NCI-H187 treated with DMSO at 0.1 percent for 48 hours (cell line): ENCODE measurements around the gene TLR6.

Experiments
- DNase-seq: peaks from one replicate; lab custom pipeline; 2025; lab: John Stamatoyannopoulos, UW

Gene TLR6

GRCh38 chr4:38867478-38868058, 11.0 kb upstream of the TLR6 start, which contains the start of gene FAM114A1:
Gene FAM114A1 (plus strand): TSS chr4:38867806. CDS start chr4:38878079, 10,273 bp downstream.
- DNase-seq, result no peak

- no peak for DNase-seq
Observed at GRCh38 chr4:38866973-38867477, 10.4 kb upstream of the TLR6 start.

- no peak for DNase-seq
Observed at GRCh38 chr4:38865445-38865844, 8.8 kb upstream of the TLR6 start.

DNA sequence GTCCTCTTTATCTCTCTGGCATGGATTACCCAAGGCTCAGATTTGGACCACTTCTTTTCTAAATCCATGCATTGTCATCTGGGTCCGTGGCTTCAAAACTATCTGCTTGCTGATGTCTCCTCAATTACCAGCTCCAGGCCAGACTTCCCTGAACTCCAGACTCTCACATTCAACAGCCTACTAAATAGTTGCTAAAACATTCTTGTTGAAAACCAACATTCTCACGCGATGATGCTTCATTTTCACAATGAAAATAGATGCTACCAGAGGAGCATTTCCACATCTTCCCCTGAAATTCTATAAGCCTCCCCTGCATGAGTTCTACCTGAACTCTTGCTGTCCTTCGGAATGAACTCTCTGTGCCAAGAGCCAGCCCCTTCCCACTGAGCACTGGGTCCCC, 5.2 kb upstream of the TLR6 start:
- no peak for DNase-seq

DNA sequence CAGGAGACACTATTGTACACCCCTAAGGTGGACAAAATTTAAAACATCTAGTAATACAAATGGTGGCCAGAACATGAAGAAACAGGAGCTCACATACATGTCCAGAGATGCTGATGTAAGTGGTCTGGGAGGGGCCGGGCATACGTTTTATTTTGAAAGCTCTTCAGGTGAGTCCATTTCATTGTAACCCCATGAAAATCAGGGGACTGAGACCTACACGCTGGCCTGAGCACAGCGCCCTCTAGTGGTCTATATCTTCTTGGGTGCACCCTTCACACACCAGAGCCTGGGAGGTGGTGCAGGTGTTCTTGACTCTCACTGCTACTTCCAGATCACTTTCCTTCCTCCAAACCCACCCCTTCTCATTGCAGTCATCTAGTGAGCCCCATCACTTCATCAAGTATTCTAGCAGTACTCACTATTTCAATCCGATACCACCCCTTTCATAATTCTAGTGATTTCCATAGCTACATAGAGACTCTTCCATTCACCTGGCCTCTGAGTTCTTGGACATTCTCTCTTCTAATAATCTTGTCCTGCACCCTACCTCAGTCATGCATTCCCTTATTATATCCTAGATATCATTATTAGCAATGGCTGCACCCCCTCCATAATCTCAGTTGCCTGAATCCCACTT, 4.3 kb upstream of the TLR6 start:
- DNase-seq, result no peak

GRCh38 chr4:38859501-38859900, 2.9 kb upstream of the TLR6 start:
- DNase-seq, result no peak

- no peak for DNase-seq
Observed at GRCh38 chr4:38858097-38858420, 1.4 kb upstream of the TLR6 start.

GRCh38 chr4:38857354-38858096, 908 bp upstream of the TLR6 start:
- no peak for DNase-seq

GRCh38 chr4:38856046-38856445, 571 bp downstream of the TLR6 start:
- no peak for DNase-seq

- no peak for DNase-seq
Observed at GRCh38 chr4:38855466-38855865, 1.2 kb downstream of the TLR6 start.

DNA sequence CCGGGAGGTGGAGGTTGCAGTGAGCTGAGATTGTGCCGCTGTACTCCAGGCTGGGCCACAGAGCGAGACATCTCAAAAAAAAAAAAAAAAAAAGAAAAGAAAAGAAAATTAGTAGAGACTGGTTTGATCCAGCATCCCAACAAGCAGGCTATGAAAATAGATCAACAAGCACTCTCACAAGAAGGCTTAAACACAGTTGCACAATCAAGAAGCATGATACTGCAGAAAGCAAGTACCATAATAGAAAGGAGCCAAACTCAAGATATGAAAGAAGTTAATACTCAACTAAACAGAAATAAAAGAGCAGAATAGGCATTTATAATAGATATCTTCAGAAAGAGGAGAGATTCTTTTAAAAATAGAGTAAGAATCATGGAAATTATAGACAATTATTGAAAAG, 10.6 kb downstream of the TLR6 start:
- DNase-seq, result no peak

GRCh38 chr4:38842994-38843393, 13.6 kb downstream of the TLR6 start:
- peak; percentile 92 for DNase-seq

GRCh38 chr4:38837849-38838248, 18.8 kb downstream of the TLR6 start:
- no peak for DNase-seq

- no peak for DNase-seq
Observed at GRCh38 chr4:38837334-38837733, 19.3 kb downstream of the TLR6 start.

DNA sequence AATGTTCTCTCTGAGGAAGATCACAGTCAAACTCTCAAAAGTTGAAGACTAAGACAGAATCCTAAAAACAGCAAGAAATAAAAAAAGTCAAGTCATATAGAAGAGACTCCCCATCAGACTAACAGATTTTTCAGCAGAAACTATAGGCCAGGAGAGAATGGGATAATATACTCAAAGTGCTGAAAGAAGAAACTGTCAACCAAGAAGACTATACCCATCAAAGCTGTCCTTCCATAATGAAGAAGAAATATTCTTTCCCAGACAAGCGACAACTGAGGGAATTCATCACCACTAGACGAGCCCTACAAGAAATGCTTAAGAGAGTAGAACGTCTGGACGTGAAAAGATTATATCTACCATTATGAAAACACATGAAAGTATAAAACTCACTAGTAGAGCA, 22.0 kb downstream of the TLR6 start:
- no peak for DNase-seq

DNA sequence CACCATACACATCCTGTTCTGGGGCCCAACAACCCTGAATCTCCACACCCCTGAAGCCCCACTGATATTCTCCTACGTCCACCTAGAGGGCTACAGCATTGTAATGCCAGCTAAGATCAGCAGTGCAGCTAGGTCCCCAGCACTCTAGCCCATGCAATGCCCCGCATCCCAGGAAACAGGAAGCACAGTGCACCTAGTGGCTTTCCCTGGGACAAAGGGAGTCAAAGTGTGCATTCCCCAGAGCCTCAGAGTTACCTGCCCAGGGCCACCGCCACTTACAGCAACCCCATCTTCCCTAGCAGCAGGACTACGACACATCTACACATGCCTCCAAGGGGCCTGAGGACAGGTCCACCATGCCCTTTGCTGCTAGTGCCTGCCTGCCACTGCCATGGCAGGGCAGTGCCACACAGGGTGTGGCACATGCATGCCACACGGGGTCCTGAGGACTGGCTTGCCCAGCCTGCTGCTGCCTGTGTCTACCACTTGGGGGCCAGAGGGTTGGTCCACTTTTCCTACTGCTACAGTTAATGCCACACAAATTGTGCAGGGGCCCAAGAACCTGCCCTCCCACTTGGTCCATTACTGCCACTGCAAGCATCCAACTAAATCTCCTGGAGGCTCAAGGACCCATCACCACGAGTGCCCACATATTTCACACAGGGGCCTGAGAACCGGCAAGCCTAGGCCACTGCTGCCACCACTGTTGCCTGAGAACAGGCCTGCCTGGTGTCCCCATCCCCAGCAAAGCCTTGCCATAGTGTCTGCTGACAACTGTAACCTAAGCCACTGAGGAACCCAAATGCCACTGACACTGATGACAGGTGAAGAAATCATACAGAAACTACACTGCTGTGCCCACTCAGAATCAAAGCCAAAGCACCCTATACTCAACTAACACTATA, 23.7 kb downstream of the TLR6 start:
- DNase-seq, result no peak

DNA sequence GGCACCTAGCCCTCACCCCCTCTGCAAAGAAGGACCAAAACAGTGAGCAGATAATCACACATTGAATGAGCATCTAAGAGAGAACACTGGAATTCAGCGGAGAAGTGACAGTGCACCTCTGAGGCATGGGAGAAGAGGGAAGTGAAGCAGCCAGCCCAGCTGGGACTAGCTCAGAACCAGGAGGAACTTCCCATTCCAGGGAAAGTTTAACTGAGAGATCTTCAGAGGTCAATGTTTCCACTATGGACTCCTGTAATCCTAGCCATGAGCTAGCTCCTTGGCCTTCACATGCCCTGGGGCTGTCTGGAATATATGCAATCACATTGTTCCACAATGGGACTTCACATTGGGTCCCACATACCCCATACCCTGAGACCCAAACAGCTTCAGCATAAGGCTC, 24.4 kb downstream of the TLR6 start:
- no peak for DNase-seq

DNA sequence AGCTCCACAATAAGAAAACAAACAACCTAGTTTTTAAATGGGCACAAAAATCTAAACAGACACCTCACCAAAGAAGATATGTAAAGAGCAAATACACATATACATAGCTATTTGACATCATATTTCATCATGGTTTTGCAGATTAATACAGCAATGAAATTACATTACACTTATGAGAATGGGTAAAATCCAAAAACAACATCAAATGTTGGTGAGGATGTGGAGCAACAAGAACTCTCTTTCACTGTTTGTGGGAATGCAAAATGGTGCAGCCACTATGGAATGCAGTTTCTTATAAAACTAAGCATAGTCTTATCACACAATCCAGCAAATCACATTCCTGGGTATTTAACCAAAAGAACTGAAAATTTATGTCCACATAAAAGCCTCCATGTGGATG, 25.0 kb downstream of the TLR6 start:
- no peak for DNase-seq

DNA sequence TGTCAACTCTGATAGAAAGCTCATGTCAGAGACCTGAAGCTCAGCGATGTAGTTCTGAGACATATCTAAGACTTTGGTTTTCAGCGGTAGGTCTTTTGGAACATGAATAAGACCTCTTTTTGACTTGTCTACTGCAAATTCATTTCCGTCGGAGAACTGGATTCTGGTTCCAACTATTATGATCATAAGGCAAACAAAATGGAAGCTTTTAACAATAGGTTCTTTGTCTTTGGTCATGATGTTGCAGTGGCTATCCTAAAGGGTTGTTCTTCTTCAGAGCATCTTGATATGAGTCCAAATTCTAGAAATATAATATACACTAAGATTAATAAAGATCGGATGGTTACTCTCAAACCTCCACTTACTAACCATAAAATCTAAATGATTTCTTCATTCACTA, 27.4 kb downstream of the TLR6 start:
- no peak for DNase-seq

DNA sequence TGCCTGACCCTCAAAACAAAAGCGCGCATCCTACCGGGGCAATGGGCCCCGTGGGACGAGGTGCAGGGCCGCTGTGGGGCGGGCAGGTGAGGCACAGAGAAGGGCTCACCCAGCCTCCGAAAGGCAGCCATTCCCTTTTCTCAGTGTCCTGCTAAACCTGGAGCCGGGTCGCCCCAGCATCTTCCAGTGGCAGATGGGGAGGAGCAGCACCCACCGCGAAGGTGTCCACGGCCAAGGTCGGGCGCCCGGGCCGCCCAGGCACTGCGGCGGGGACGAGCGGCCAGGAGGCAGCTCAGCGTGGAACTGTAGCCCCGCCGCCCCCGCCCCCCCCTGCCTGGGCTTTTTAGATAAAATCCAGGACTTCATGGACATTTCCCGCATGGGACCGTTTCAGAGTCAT, 32.9 kb downstream of the TLR6 start:
- DNase-seq, result no peak

- no peak for DNase-seq
Observed at GRCh38 chr4:38822748-38823303, 33.8 kb downstream of the TLR6 start.

DNA sequence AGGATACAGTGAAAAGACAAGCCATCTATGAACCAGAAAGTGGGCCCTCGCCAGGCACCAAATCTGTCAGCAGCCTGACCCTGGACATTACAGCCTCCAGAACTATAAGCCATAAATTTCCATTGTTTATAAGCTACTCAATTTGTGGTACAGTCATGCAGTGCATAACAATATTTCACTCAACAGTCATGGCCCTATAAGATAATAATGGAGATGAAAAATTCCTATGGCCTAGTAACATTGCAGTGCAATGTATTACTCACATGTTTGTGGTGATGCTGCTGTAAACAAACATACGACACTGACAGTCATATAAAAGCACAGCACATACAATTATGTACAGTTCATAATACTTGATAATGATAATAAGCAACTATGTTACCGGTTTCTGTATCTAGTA, 34.9 kb downstream of the TLR6 start:
- no peak for DNase-seq
